H9 (cell line): ENCODE results near the gene TRAF3. TPM values are rescaled to one million over a fixed set of nuclear protein-coding genes. Genes with fewer than 3 reads are reported as not detected.

Experiments used
- DNase-seq: peaks from one replicate; pipeline ENCODE4 v3.0.0-alpha.2; 2017
- H2AFZ ChIP-seq: one replicate; pipeline ENCODE4 v1.6.1; 2013; ENCODE audit warnings: mild to moderate bottlenecking, low read length, control low read depth, moderate library complexity
- H2AK5ac ChIP-seq: 2 replicates; pipeline ENCODE4 v1.6.1; 2013; ENCODE audit warnings: low read length, control low read depth, mixed read lengths; ENCODE audit not compliant: insufficient read length
- H2BK120ac ChIP-seq: one replicate; pipeline ENCODE4 v1.6.1; 2013; ENCODE audit warnings: low read depth, mild to moderate bottlenecking, low read length, control low read depth, inconsistent platforms; ENCODE audit not compliant: poor library complexity, severe bottlenecking
- H2BK12ac ChIP-seq: 2 replicates; pipeline ENCODE4 v1.6.1; 2013; ENCODE audit warnings: low read length, control low read depth, mixed read lengths, low read depth; ENCODE audit not compliant: insufficient read length
- H2BK15ac ChIP-seq: 2 replicates; pipeline ENCODE4 v1.6.1; 2013; ENCODE audit warnings: low read depth, low read length, control low read depth
- H2BK20ac ChIP-seq: one replicate; pipeline ENCODE4 v1.6.1; 2013; ENCODE audit warnings: low read depth, mild to moderate bottlenecking, low read length, control low read depth, inconsistent platforms; ENCODE audit not compliant: poor library complexity, severe bottlenecking
- H2BK5ac ChIP-seq: 2 replicates; pipeline ENCODE4 v1.6.1; 2013; ENCODE audit warnings: low read length, control low read depth, mixed read lengths; ENCODE audit not compliant: insufficient read length
- H3K14ac ChIP-seq: 2 replicates; pipeline ENCODE4 v1.6.1; 2013; ENCODE audit warnings: low read length, control low read depth; ENCODE audit not compliant: insufficient read depth
- H3K18ac ChIP-seq: 2 replicates; pipeline ENCODE4 v1.6.1; 2013; ENCODE audit warnings: low read depth, mild to moderate bottlenecking, mixed read lengths, low read length, control low read depth; ENCODE audit not compliant: insufficient read length
- H3K23ac ChIP-seq: 2 replicates; pipeline ENCODE4 v1.6.1; 2013; ENCODE audit warnings: low read length, control low read depth, mixed read lengths, low read depth; ENCODE audit not compliant: insufficient read length
- H3K23me2 ChIP-seq: 2 replicates; pipeline ENCODE4 v1.6.1; 2013; ENCODE audit warnings: low read depth, mild to moderate bottlenecking, mixed read lengths, low read length, control low read depth; ENCODE audit not compliant: insufficient read length, poor library complexity, severe bottlenecking
- H3K27ac ChIP-seq: 2 replicates; pipeline ENCODE4 v1.5.1; 2013; ENCODE audit warnings: low read length, control low read depth, mixed read lengths, low read depth; ENCODE audit not compliant: insufficient read length
- H3K27me3 ChIP-seq: 2 replicates; pipeline ENCODE4 v1.6.1; 2013; ENCODE audit warnings: low read length, control low read depth, inconsistent platforms; ENCODE audit not compliant: insufficient read depth
- H3K4ac ChIP-seq: 2 replicates; pipeline ENCODE4 v1.6.1; 2013; ENCODE audit warnings: low read depth, mild to moderate bottlenecking, control low read depth, inconsistent platforms, low read length, moderate library complexity
- H3K4me1 ChIP-seq: 2 replicates; pipeline ENCODE4 v1.6.1; 2013; ENCODE audit warnings: low read length, control low read depth, inconsistent platforms; ENCODE audit not compliant: insufficient read depth
- H3K4me2 ChIP-seq: 2 replicates; pipeline ENCODE4 v1.6.1; 2013; ENCODE audit warnings: low read length, control low read depth, mixed read lengths; ENCODE audit not compliant: insufficient read length, insufficient read depth
- H3K56ac ChIP-seq: 2 replicates; pipeline ENCODE4 v1.6.1; 2013; ENCODE audit warnings: low read depth, mild to moderate bottlenecking, mixed read lengths, low read length, control low read depth; ENCODE audit not compliant: insufficient read length
- H3K79me1 ChIP-seq: 2 replicates; pipeline ENCODE4 v1.6.1; 2013; ENCODE audit warnings: low read depth, mild to moderate bottlenecking, moderate library complexity, low read length, control low read depth, inconsistent platforms; ENCODE audit not compliant: insufficient read depth, poor library complexity, severe bottlenecking
- H3K79me2 ChIP-seq: 2 replicates; pipeline ENCODE4 v1.6.1; 2013; ENCODE audit warnings: low read length, control low read depth, inconsistent platforms; ENCODE audit not compliant: insufficient read depth
- H3K9ac ChIP-seq: 2 replicates; pipeline ENCODE4 v1.6.1; 2013; ENCODE audit warnings: low read length, control low read depth, mixed read lengths; ENCODE audit not compliant: insufficient read length; ENCODE audit errors: extremely low read depth
- H3K9me3 ChIP-seq: one replicate; pipeline ENCODE4 v1.6.1; 2013; ENCODE audit warnings: low read depth, low read length, inconsistent platforms; ENCODE audit not compliant: control insufficient read depth
- H3T11ph ChIP-seq: one replicate; pipeline ENCODE4 v1.6.1; 2013; ENCODE audit warnings: mild to moderate bottlenecking, low read length, control low read depth, inconsistent platforms
- H4K20me1 ChIP-seq: one replicate; pipeline ENCODE4 v1.6.1; 2013; ENCODE audit not compliant: control insufficient read depth, insufficient read length, insufficient read depth
- H4K5ac ChIP-seq: 2 replicates; pipeline ENCODE4 v1.6.1; 2013; ENCODE audit warnings: low read depth, mild to moderate bottlenecking, mixed read lengths, low read length, control low read depth; ENCODE audit not compliant: insufficient read length
- H4K8ac ChIP-seq: replicated peaks from 2 replicates; pipeline ENCODE4 v1.6.1; 2013; ENCODE audit warnings: low read length, control low read depth, mixed read lengths, low read depth; ENCODE audit not compliant: insufficient read length
- H4K91ac ChIP-seq: 2 replicates; pipeline ENCODE4 v1.6.1; 2013; ENCODE audit warnings: low read depth, mild to moderate bottlenecking, moderate library complexity, mixed read lengths, low read length, control low read depth; ENCODE audit not compliant: insufficient read length
- H3K27ac Mint-ChIP-seq, 3 experiments: 2 replicates in 2 of 3; 3 replicates in 1 of 3; pipeline ENCODE4 v1.8.0; 2020 to 2021; ENCODE audit warnings: mixed read lengths in 3 of 3, mild to moderate bottlenecking in 1 of 3, moderate library complexity in 1 of 3
- H3K27me3 Mint-ChIP-seq: 2 replicates; pipeline ENCODE4 v1.8.0; 2021; ENCODE audit warnings: low read depth, mild to moderate bottlenecking, moderate library complexity, mixed read lengths
- H3K36me3 Mint-ChIP-seq, 3 experiments: 2 replicates in 2 of 3; 3 replicates in 1 of 3; pipeline ENCODE4 v1.8.0; 2020 to 2021; ENCODE audit warnings: low read depth in 3 of 3, mixed read lengths in 3 of 3; ENCODE audit not compliant: insufficient read depth in 1 of 3
- H3K4me1 Mint-ChIP-seq, 2 experiments: 2 replicates each; pipeline ENCODE4 v1.8.0; 2020; ENCODE audit warnings: mixed read lengths in 2 of 2
- H3K4me3 Mint-ChIP-seq, 2 experiments: 2 replicates in 1 of 2; 3 replicates in 1 of 2; pipeline ENCODE4 v1.8.0; 2020 to 2021; ENCODE audit warnings: mild to moderate bottlenecking in 2 of 2, mixed read lengths in 2 of 2, moderate library complexity in 1 of 2
- H3K9me3 Mint-ChIP-seq, 2 experiments: 2 replicates in 1 of 2; 3 replicates in 1 of 2; pipeline ENCODE4 v1.8.0; 2020; ENCODE audit warnings: mild to moderate bottlenecking in 2 of 2, mixed read lengths in 2 of 2, moderate library complexity in 1 of 2
- WGBS: extraction: QIAGEN DNeasy Blood & Tissue Kit; methylation state at CpG from one replicate; pipeline ENCODE4 v1.1.7; 2013; ENCODE audit warnings: missing lambda C conversion rate, low lambda C conversion rate, mixed read lengths; ENCODE audit not compliant: insufficient read length; ENCODE audit errors: extremely low coverage; 5-methylcytosine and 5-hydroxymethylcytosine counted together
- total RNA-seq: library from RNA; stranded (reverse); gene quantifications from 2 replicates; pipeline ENCODE4 v1.2.1, GENCODE V29; 2021
- TF ChIP-seq, protein P1 (sequence below): fragments of 200-600 bp; sonication (generic); conservative IDR thresholded peaks from 3 replicates; pipeline ENCODE4 v1.8.0; 2021; ENCODE audit warnings: antibody characterized with exemption, mild to moderate bottlenecking

TRAF3 gene
- total RNA-seq, 1 experiment from 2014 or later, result 9.6 TPM

DNA sequence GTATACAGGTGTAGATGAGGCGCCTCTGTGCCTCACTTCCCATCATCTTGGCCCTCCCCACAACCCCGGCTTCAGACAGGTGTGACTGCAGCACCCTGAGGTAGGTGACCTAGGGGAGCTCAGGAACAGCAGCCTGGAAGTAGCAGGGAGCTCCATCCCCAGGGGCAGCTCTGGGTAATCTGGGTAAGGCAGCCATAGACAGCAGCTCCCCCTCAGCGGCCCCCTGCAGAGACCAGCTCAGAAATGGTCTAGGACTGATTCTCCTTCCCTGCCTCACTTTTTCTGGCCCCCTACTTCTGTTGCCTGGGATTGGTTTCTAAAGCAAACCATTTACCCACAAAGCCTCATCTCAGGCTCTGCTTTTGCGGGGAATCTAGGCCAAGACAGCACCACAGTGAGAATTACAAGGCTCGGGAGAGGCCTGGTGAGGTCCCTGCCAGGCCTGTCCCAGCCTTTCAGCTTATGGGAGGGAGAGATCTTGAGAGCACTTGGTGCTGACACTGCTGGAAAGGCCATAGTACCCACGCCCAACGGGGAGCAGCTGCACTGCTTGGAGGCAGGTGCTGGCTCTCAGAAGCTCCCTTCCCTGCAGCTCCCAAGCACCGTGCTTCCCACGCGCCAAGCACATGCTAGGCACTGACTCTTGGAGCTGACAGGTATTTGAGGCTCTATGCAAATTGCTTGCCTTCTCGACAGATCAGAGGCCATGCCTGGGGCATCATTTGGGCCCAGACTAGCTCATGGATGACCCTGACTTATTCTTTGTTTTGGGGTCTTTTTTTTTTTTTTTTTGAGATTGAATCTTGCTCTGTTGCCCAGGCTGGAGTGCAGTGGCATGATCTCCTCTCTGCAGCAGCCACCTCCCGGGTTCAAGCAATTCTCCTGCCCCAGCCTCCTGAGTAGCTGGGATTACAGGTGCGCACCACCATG, 45.1 kb upstream of the TRAF3 start:
- Histone ChIP-seq H2BK15ac (no peak overlapping the region; the same call in 1 of the 2 replicates), H4K91ac (no peak overlapping the region), H4K20me1 (no peaks in the 10 kb centered on the region), H3K56ac (no peak overlapping the region), H3K27me3 (no peaks in the 10 kb centered on the region), H3K4me2 (no peak overlapping the region), H3K79me1 (no peaks in the 10 kb centered on the region), H2AFZ (no peak overlapping the region), H3K18ac (no peak overlapping the region), H3K9ac (no peak overlapping the region), H3K23ac (no peak overlapping the region), H2BK20ac (no peak overlapping the region), H3K23me2 (no peaks in the 10 kb centered on the region), H3T11ph (no peak overlapping the region), H3K4me1 (no peaks in the 10 kb centered on the region), H2BK120ac (no peak overlapping the region), H2BK12ac (no peak overlapping the region), H3K14ac (no peak overlapping the region; the same call in 1 of the 2 replicates), H4K8ac (no peak overlapping the region), H2BK5ac (no peak overlapping the region), H3K27ac (no peak overlapping the region), H3K9me3 (no peaks in the 10 kb centered on the region), H4K5ac (no peak overlapping the region), H3K4ac (no peak overlapping the region), H3K79me2 (no peaks in the 10 kb centered on the region), H2AK5ac (no peak overlapping the region)
- no peak for DNase-seq
- Mint-ChIP-seq H3K9me3 (no peaks in the 10 kb centered on the region), H3K4me3 (no peak overlapping the region), H3K4me1 (peaks cover 5 to 8% of the 10 kb centered on the region in 2 experiments; a peak in 2 of 4 replicates), H3K36me3 (peaks cover 10 to 39% (median 25%) of the 10 kb centered on the region in 3 experiments; a peak in 6 of 7 replicates), H3K27me3 (no peaks in the 10 kb centered on the region), H3K27ac (no peak overlapping the region; a peak in 2 of 7 replicates)
- WGBS, result no CpG with 5 or more reads among the region's 13 CpGs
- TF ChIP-seq, protein P1, sequence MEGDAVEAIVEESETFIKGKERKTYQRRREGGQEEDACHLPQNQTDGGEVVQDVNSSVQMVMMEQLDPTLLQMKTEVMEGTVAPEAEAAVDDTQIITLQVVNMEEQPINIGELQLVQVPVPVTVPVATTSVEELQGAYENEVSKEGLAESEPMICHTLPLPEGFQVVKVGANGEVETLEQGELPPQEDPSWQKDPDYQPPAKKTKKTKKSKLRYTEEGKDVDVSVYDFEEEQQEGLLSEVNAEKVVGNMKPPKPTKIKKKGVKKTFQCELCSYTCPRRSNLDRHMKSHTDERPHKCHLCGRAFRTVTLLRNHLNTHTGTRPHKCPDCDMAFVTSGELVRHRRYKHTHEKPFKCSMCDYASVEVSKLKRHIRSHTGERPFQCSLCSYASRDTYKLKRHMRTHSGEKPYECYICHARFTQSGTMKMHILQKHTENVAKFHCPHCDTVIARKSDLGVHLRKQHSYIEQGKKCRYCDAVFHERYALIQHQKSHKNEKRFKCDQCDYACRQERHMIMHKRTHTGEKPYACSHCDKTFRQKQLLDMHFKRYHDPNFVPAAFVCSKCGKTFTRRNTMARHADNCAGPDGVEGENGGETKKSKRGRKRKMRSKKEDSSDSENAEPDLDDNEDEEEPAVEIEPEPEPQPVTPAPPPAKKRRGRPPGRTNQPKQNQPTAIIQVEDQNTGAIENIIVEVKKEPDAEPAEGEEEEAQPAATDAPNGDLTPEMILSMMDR, result no peak
